Prostate gland (tissue), 2 donors: ENCODE measurements around the gene VRK1. TPM values are rescaled to one million over a fixed set of nuclear protein-coding genes. Genes with fewer than 3 reads are reported as not detected.

Source experiments
- DNase-seq: peaks from one replicate; pipeline ENCODE4 v3.0.0-alpha.2; 2019; ENCODE audit warnings: low spot score
- H3K27ac ChIP-seq, 2 donors: fragments of 200-600 bp; sonication (generic); 2 replicates each; pipeline ENCODE4 v1.5.1; 2017 to 2019
- H3K27me3 ChIP-seq: fragments of 200-600 bp; sonication (generic); replicated peaks from 2 replicates; pipeline ENCODE4 v1.5.1; 2019; ENCODE audit not compliant: insufficient read depth
- H3K36me3 ChIP-seq, 2 donors: fragments of 200-600 bp; sonication (generic); 1 replicate in 1 of 2; 2 replicates in 1 of 2; pipeline versions ENCODE4 v1.5.1 to v1.8.1; 2017 to 2019
- H3K4me1 ChIP-seq: fragments of 200-600 bp; sonication (generic); replicated peaks from 2 replicates; pipeline ENCODE4 v1.5.1; 2019
- H3K4me3 ChIP-seq, 2 donors: fragments of 200-600 bp; sonication (generic); 2 replicates each; pipeline ENCODE4 v1.5.1; 2017 to 2019
- H3K9me3 ChIP-seq: fragments of 200-600 bp; sonication (generic); 2 replicates; pipeline ENCODE4 v1.5.1; 2017
- POLR2A ChIP-seq: fragments of 450-650 bp; IDR thresholded peaks from one replicate; pipeline ENCODE4 v1.6.1; 2016; ENCODE audit warnings: antibody characterized with exemption, mild to moderate bottlenecking
- POLR2AphosphoS5 ChIP-seq: sonication (generic); formaldehyde crosslinking; IDR thresholded peaks from one replicate; pipeline ENCODE4 v1.6.1; 2017; ENCODE audit warnings: antibody characterized with exemption
- WGBS: methylation state at CpG from one replicate; pipeline ENCODE4 v1.1.5; 2018; 5-methylcytosine and 5-hydroxymethylcytosine counted together
- intact Hi-C: fragments of 100-400 bp; cut with DNase I; formaldehyde crosslinking; loops from one replicate; pipeline ENCODE4 v1.14.2; 2022
- total RNA-seq, 2 donors: library from RNA; depleted of rRNA; stranded (reverse); fragments of >200 nt; gene quantifications; one replicate each; pipeline ENCODE4 v1.1.0, GENCODE V29; 2016
- TF ChIP-seq, protein P1 (sequence below), 4 experiments: fragments of 200-600 bp in 2 of 4; fragments of 450-650 bp in 2 of 4; sonication (generic) in 2 of 4; IDR thresholded peaks; 1 replicate in 3 of 4; 2 replicates in 1 of 4; pipeline ENCODE4 v1.5.1; 2016 to 2019; ENCODE audit warnings: antibody characterized with exemption in 4 of 4, mild to moderate bottlenecking in 2 of 4, moderate library complexity in 2 of 4

VRK1 gene
- total RNA-seq, 2 donors from 2014 or later: 11.4 to 20.3 TPM

DNA sequence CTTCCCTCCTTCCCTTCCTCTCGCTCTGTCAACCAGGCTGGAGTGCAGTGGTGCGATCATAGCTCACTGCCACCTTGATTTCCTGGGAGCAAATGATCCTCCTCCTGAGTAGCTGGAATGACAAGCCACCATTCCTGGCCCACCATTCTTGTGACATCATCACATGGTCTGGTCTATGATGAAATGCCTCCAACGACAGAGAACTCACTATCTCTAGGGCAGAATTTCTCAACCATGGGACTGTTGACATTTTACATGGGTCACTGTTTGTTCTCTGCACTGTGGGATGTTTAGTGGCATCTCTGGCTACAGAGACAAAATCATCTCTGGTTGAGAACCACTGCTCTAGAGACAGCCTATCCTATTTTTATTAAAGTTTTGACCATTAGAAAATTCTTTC is 9.7 kb downstream of the VRK1 start:
- intact Hi-C loops: no loop called here
- no peaks in the 10 kb centered on the region for H3K9me3 ChIP-seq
- no peaks in the 10 kb centered on the region for H3K27me3 ChIP-seq
- H3K4me3 ChIP-seq: no peak overlapping the region
- no peaks in the 10 kb centered on the region for H3K36me3 ChIP-seq
- no peak for DNase-seq
- no peak overlapping the region for H3K27ac ChIP-seq
- no peaks in the 10 kb centered on the region for H3K4me1 ChIP-seq
- 84% methylated on average over 3 of the region's 3 CpGs for WGBS
- no peak for TF ChIP-seq POLR2AphosphoS5
- TF ChIP-seq, protein P1, sequence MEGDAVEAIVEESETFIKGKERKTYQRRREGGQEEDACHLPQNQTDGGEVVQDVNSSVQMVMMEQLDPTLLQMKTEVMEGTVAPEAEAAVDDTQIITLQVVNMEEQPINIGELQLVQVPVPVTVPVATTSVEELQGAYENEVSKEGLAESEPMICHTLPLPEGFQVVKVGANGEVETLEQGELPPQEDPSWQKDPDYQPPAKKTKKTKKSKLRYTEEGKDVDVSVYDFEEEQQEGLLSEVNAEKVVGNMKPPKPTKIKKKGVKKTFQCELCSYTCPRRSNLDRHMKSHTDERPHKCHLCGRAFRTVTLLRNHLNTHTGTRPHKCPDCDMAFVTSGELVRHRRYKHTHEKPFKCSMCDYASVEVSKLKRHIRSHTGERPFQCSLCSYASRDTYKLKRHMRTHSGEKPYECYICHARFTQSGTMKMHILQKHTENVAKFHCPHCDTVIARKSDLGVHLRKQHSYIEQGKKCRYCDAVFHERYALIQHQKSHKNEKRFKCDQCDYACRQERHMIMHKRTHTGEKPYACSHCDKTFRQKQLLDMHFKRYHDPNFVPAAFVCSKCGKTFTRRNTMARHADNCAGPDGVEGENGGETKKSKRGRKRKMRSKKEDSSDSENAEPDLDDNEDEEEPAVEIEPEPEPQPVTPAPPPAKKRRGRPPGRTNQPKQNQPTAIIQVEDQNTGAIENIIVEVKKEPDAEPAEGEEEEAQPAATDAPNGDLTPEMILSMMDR (IDR thresholded peaks at IDR 0.05): no peak
- TF ChIP-seq POLR2A: no peak

DNA sequence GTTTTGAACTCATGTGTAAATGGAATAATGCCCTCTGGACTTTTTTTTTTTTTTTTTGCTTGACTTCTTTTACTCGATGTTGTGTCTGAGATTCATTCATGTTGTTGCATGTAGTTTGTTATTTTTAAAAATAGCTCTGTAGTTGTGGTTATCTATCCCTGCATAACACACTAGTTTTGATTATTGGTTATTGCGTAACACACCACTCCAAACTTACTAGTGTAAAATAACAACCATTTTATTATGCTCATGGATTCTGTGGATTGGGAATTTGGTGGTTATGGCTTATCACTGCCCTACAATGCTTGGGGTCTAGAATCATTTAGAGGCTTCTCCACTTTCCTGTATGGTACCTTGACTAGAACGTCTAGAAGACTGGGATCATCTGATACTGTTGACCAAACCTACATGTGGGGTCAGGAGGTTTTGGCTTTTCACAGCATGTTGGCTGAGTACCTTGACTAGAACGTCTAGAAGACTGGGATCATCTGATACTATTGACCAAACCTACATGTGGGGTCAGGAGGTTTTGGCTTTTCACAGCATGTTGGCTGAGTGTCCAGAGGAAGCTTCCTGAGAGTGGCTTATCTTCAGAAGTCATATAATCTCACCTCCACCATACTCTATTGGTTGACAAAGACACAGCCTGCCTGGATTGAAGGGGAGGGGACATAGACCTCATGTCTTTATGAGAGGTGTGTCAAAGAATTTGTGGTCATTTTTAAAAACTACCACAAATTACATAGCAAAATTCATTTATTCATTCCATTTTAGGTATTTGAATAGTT is 11.6 kb downstream of the VRK1 start:
- no peak for TF ChIP-seq POLR2A
- TF ChIP-seq POLR2AphosphoS5: no peak
- TF ChIP-seq, protein P1 (IDR thresholded peaks at IDR 0.05): no peak
- no peaks in the 10 kb centered on the region for H3K27me3 ChIP-seq
- no peaks in the 10 kb centered on the region for H3K9me3 ChIP-seq
- 84% methylated on average over 4 of the region's 4 CpGs for WGBS
- no peaks in the 10 kb centered on the region for H3K36me3 ChIP-seq
- no peak for DNase-seq
- no peak overlapping the region for H3K27ac ChIP-seq
- no peak overlapping the region for H3K4me3 ChIP-seq
- intact Hi-C loops: no loop called here
- H3K4me1 ChIP-seq: no peaks in the 10 kb centered on the region

DNA sequence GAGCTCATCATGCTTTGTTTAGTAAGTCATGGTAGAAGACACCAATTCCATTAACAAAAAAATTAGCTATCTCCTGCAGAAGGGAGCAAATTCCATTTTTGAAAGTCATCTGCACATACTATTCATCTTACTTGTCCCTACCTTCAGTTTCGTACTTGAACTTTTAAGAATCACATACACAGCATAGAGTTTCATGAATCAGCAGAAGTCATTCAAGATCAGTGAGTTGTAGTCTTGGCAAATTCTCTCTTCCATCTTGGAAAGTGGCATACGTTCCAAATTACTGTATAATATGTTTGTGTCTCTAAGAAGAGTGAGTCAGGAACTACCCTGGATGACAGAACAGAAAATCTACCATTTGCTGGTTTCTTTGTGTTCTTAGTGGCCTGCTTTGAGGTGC is 14.1 kb downstream of the VRK1 start:
- TF ChIP-seq, protein P1 (IDR thresholded peaks at IDR 0.05): no peak
- TF ChIP-seq POLR2AphosphoS5 (no peak), POLR2A (no peak)
- DNase-seq: no peak
- 47% methylated on average over 2 of the region's 2 CpGs for WGBS
- H3K36me3 ChIP-seq: no peaks in the 10 kb centered on the region
- intact Hi-C loops: no loop called here
- no peaks in the 10 kb centered on the region for H3K9me3 ChIP-seq
- H3K27me3 ChIP-seq: no peaks in the 10 kb centered on the region
- no peaks in the 10 kb centered on the region for H3K4me1 ChIP-seq
- no peak overlapping the region for H3K27ac ChIP-seq
- H3K4me3 ChIP-seq: no peak overlapping the region

DNA sequence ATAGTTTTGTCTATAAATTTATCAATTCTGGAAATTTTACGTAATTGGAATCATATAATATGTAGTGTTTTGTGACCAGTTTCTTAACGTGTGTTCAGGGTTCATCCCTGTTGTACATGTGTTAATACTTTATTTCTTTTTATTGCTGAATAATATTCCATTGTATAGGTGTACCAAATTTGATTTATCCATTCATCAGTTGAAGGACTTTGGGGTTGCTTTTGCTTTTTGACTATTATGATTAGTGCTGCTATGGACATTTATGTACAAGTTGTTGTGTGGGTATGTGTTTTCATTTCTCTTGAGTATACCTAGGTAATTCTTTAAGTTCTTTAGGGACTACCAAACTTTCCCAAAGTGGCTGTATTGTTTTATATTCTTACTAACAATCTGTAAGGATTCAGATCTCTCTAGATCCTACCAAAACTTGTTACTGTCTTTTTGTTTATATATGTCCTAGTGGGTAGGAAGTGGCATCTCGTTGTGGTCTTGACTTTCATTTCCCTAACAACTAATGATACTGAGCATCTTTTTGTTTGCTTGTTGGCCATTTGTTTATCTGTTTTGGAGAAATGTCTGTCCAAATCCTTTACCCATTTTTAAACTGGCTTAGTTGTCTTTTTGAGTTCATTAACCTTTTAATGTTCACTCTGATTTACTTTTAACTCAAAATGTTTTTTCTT is 14.9 kb downstream of the VRK1 start:
- no peak for DNase-seq
- WGBS: 93% methylated on average over 3 of the region's 3 CpGs
- Histone ChIP-seq H3K4me1 (no peaks in the 10 kb centered on the region), H3K4me3 (no peak overlapping the region), H3K36me3 (no peaks in the 10 kb centered on the region), H3K27me3 (no peaks in the 10 kb centered on the region), H3K27ac (no peak overlapping the region), H3K9me3 (no peaks in the 10 kb centered on the region)
- TF ChIP-seq POLR2A: no peak
- TF ChIP-seq POLR2AphosphoS5: no peak
- TF ChIP-seq, protein P1 (IDR thresholded peaks at IDR 0.05): no peak
- intact Hi-C loops: no loop called here
